Measurements from ENCODE around the gene CEP97. TPM values are rescaled to one million over a fixed set of nuclear protein-coding genes. Genes with fewer than 3 reads are reported as not detected.

CEP97 gene
- total and polyA plus RNA-seq, 9 of the 15 experiments (the other 6 are each of a cell fraction or from before 2014, with no cell fraction given) = 2.0 to 10.1 (median 4.3) TPM

DNA sequence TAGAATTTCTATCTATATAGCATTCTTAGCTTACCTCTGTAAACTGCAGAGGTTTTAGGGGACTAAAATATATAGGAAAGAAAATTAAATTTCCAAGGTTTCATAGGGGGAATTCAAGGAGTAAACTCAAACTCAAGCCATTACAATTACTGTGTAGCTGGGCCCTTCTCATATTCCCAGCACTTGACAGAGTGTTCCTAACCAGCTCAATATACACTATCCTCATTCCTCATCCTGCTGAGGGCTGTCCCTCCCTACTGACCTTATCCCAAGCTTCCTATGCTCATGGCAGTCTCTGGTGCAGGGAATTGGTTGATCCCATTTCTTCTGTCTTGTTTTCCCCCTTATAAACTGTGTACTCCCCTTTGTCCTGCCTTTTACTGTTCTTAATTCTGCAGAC lies 88.5 kb downstream of the CEP97 start:
- no peaks in the 10 kb centered on the region for H3K4me1 ChIP-seq (replicated peaks in 1 of 2; ENCODE audit: control insufficient read depth in 2 of 2, insufficient read depth in 2 of 2, low read length in 2 of 2)
- no peak overlapping the region for H3K4me2 ChIP-seq (ENCODE audit: insufficient read depth, low read length)
- no peak overlapping the region for H3K9ac ChIP-seq (ENCODE audit: insufficient read depth in 1 of 2, low read depth in 2 of 2, low read length in 2 of 2)
- intact Hi-C loops (cut with micrococcal nuclease) = loop anchor here (1.0 to 10.0 kb wide), 2 partner anchors 152 to 412 kb away; no protein-coding TSS in a partner anchor
- H4K20me1 ChIP-seq (replicated peaks; ENCODE audit: control insufficient read depth, insufficient read depth, low read length) = no peaks in the 10 kb centered on the region
- no TSS peak for BruUV-seq (replicated peaks)
- ChIA-PET POLR2A (interaction anchor here (0.6 kb wide), 1 partner anchor 174 kb away, joined by 3 read pairs; no protein-coding TSS in a partner anchor), CTCF (ENCODE audit: low intra/inter-chr PET ratio) (no interaction called here)
- ATAC-seq (no peak), DNase-seq (ENCODE audit: extremely low read depth in 1 of 4, low spot score in 3 of 4) (no peak), FAIRE-seq (no peak)
- H3K9me1 ChIP-seq (ENCODE audit: control insufficient read depth, insufficient read depth, low read length) = no peaks in the 10 kb centered on the region
- no peaks in the 10 kb centered on the region for H3K79me2 ChIP-seq (ENCODE audit: control insufficient read depth, insufficient read depth, low read length)
- TF ChIP-seq ZNF644 (tag; IDR thresholded peaks at IDR 0.05; ENCODE audit: low read depth) = no peak
- TF ChIP-seq RBM17 (IDR thresholded peaks at IDR 0.05; ENCODE audit: borderline replicate concordance, low read depth, low read length) = no peak
- TF ChIP-seq ATF3 (IDR thresholded peaks at IDR 0.05) = no peak
- no peak for TF ChIP-seq ATF3 (CRISPR knock-in tag; conservative IDR thresholded peaks at IDR 0.05)
- no peak for TF ChIP-seq CCNT2 (IDR thresholded peaks at IDR 0.05; ENCODE audit: borderline replicate concordance, extremely low read depth, insufficient read length, low read depth, low read length)
- no peaks in the 10 kb centered on the region for H3K27me3 ChIP-seq (ENCODE audit: control insufficient read depth in 2 of 2, insufficient read depth in 2 of 2, low read length in 2 of 2)
- in situ Hi-C loops (cut with MboI) = loop anchor here (5.0 to 25.0 kb wide), 2 partner anchors 414 to 724 kb away; no protein-coding TSS in a partner anchor
- H2AFZ ChIP-seq (ENCODE audit: low read depth, low read length) = no peak overlapping the region
- H3K27ac ChIP-seq (ENCODE audit: extremely low read depth, low read depth, low read length) = no peak overlapping the region
- H3K9me3 ChIP-seq (replicated peaks; ENCODE audit: control insufficient read depth, insufficient read depth, low read depth, low read length) = no peaks in the 10 kb centered on the region
- H3K4me3 ChIP-seq = no peak overlapping the region
- H3K36me3 ChIP-seq (ENCODE audit: control insufficient read depth, insufficient read depth, low read length) = no peaks in the 10 kb centered on the region

Measured in K562 (cell line).